Vagina (tissue), 2 donors: ENCODE measurements around the gene ROGDI.

Experiments used
- CTCF ChIP-seq, 3 experiments: fragments of 450-650 bp in 2 of 3; fragments of 200-600 bp in 1 of 3; sonication (generic) in 1 of 3; IDR thresholded peaks; one replicate each; pipeline ENCODE4 v1.5.1; 2017 to 2019; ENCODE audit warnings: antibody characterized with exemption in 3 of 3, mild to moderate bottlenecking in 2 of 3, moderate library complexity in 2 of 3
- POLR2A ChIP-seq, 2 donors: fragments of 450-650 bp; IDR thresholded peaks; one replicate each; pipeline ENCODE4 v1.6.1; 2017; ENCODE audit warnings: antibody characterized with exemption in 2 of 2, mild to moderate bottlenecking in 2 of 2, moderate library complexity in 2 of 2
- POLR2AphosphoS5 ChIP-seq, 2 donors: sonication (generic); formaldehyde crosslinking; IDR thresholded peaks; one replicate each; pipeline ENCODE4 v1.9.0; 2017; ENCODE audit warnings: antibody characterized with exemption in 2 of 2, mild to moderate bottlenecking in 2 of 2, low read depth in 1 of 2; ENCODE audit not compliant: insufficient read depth in 1 of 2

GRCh38 chr16:4850211-4850610 is 47.8 kb upstream of the ROGDI start:
- TF ChIP-seq POLR2AphosphoS5 (IDR thresholded peaks at IDR 0.05; ENCODE audit: insufficient read depth in 1 of 2, low read depth in 1 of 2) (no peak), CTCF (IDR thresholded peaks at IDR 0.05) (no peak), POLR2A (IDR thresholded peaks at IDR 0.05) (no peak)
